Measurements from ENCODE around the gene ANXA3.

DNA sequence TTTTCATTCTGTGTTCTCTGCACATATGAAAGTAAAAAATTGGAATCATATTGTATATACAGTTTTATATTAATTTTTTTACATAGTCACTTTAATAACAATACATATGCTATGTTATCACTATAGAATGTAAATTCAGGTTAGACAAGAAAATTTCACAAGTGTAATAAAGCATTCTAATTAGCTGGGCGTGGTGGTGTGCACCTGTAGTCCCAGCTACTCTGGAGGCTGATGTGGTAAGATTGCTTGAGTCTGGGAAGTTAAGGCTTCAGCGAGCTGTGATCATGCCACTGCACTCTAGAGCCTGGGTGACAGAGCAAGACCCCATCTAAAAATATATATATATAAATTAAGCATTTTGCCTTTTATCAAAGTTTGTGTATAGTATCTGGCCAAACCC is 95.7 kb downstream of the ANXA3 start:
- TF ChIP-seq ZNF317 (CRISPR knock-in tag; IDR thresholded peaks at IDR 0.05; ENCODE audit: borderline replicate concordance, low read depth) (no peak), ATF1 (CRISPR knock-in tag; IDR thresholded peaks at IDR 0.05) (no peak), CTCF (IDR thresholded peaks at IDR 0.05) (no peak), ATF2 (CRISPR knock-in tag; IDR thresholded peaks at IDR 0.05; ENCODE audit: borderline replicate concordance, low read depth) (no peak), IRF2 (CRISPR knock-in tag; IDR thresholded peaks at IDR 0.05; ENCODE audit: borderline replicate concordance, low read depth) (no peak), JUN (CRISPR knock-in tag; IDR thresholded peaks at IDR 0.05) (no peak), ZNF396 (CRISPR knock-in tag; IDR thresholded peaks at IDR 0.05; ENCODE audit: borderline replicate concordance) (no peak), ZBTB21 (CRISPR knock-in tag; IDR thresholded peaks at IDR 0.05; ENCODE audit: borderline replicate concordance) (no peak), NR2C2 (CRISPR knock-in tag; IDR thresholded peaks at IDR 0.05) (no peak), IRF1 (CRISPR knock-in tag; IDR thresholded peaks at IDR 0.05) (no peak)
- TF ChIP-seq, protein P1, sequence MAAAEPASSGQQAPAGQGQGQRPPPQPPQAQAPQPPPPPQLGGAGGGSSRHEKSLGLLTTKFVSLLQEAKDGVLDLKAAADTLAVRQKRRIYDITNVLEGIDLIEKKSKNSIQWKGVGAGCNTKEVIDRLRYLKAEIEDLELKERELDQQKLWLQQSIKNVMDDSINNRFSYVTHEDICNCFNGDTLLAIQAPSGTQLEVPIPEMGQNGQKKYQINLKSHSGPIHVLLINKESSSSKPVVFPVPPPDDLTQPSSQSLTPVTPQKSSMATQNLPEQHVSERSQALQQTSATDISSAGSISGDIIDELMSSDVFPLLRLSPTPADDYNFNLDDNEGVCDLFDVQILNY (CRISPR knock-in tag; IDR thresholded peaks at IDR 0.05) = no peak
- TF ChIP-seq, protein P2, sequence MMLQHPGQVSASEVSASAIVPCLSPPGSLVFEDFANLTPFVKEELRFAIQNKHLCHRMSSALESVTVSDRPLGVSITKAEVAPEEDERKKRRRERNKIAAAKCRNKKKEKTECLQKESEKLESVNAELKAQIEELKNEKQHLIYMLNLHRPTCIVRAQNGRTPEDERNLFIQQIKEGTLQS (CRISPR knock-in tag; conservative IDR thresholded peaks at IDR 0.05) = no peak
- TF ChIP-seq, protein P3, sequence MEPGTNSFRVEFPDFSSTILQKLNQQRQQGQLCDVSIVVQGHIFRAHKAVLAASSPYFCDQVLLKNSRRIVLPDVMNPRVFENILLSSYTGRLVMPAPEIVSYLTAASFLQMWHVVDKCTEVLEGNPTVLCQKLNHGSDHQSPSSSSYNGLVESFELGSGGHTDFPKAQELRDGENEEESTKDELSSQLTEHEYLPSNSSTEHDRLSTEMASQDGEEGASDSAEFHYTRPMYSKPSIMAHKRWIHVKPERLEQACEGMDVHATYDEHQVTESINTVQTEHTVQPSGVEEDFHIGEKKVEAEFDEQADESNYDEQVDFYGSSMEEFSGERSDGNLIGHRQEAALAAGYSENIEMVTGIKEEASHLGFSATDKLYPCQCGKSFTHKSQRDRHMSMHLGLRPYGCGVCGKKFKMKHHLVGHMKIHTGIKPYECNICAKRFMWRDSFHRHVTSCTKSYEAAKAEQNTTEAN (CRISPR knock-in tag; IDR thresholded peaks at IDR 0.05) = no peak
